Measurements from ENCODE around the gene LIME1.

LIME1 gene

GRCh38 chr20:63696628-63697356, 39.7 kb upstream of the LIME1 start, which contains the start of gene TNFRSF6B:
TSS of gene TNFRSF6B (plus strand) at chr20:63696652. CDS start at chr20:63696768, 116 bp downstream.
- DNase-seq (ENCODE audit: low read depth, low spot score): no peak

- DNase-seq (ENCODE audit: low read depth, low spot score): no peak
These were observed 39.1 kb upstream of the LIME1 start for GRCh38 chr20:63697357-63697867.

- no peak for DNase-seq (ENCODE audit: low read depth, low spot score)
These were observed 38.5 kb upstream of the LIME1 start for GRCh38 chr20:63697868-63698545.

- DNase-seq (ENCODE audit: low read depth, low spot score): peak; percentile 71
These were observed 37.6 kb upstream of the LIME1 start for GRCh38 chr20:63698739-63699465.

GRCh38 chr20:63699466-63700198, 36.8 kb upstream of the LIME1 start:
- DNase-seq (ENCODE audit: low read depth, low spot score): no peak

- DNase-seq (ENCODE audit: low read depth, low spot score): no peak
These were observed 36.0 kb upstream of the LIME1 start for GRCh38 chr20:63700199-63701050.

GRCh38 chr20:63701051-63701328, 35.5 kb upstream of the LIME1 start:
- no peak for DNase-seq (ENCODE audit: low read depth, low spot score)

GRCh38 chr20:63701329-63702035, 35.0 kb upstream of the LIME1 start:
- no peak for DNase-seq (ENCODE audit: low read depth, low spot score)

GRCh38 chr20:63702036-63702665, 34.3 kb upstream of the LIME1 start:
- DNase-seq (ENCODE audit: low read depth, low spot score): no peak

- DNase-seq (ENCODE audit: low read depth, low spot score): no peak
These were observed 33.6 kb upstream of the LIME1 start for GRCh38 chr20:63702751-63703470.

- DNase-seq (ENCODE audit: low read depth, low spot score): no peak
These were observed 32.9 kb upstream of the LIME1 start for GRCh38 chr20:63703471-63703975.

- DNase-seq (ENCODE audit: low read depth, low spot score): no peak
These were observed 32.3 kb upstream of the LIME1 start for GRCh38 chr20:63703976-63704748.

GRCh38 chr20:63704749-63705117, 31.7 kb upstream of the LIME1 start:
- no peak for DNase-seq (ENCODE audit: low read depth, low spot score)

- DNase-seq (ENCODE audit: low read depth, low spot score): no peak
These were observed 31.0 kb upstream of the LIME1 start for GRCh38 chr20:63705232-63706026.

- DNase-seq (ENCODE audit: low read depth, low spot score): no peak
These were observed 30.3 kb upstream of the LIME1 start for GRCh38 chr20:63706027-63706695.

GRCh38 chr20:63706852-63707557, 29.5 kb upstream of the LIME1 start:
- no peak for DNase-seq (ENCODE audit: low read depth, low spot score)
